ENCODE results near the gene ZNF423.

- TF ChIP-seq CTCF (IDR thresholded peaks at IDR 0.05) (no peak), POLR2A (IDR thresholded peaks at IDR 0.05) (no peak)
Measured at GRCh38 chr16:49556606-49557446, 299.1 kb downstream of the ZNF423 start.

Measured in lower leg skin (tissue), 3 donors.